Measurements from ENCODE around the gene CIDEC. TPM values are rescaled to one million over a fixed set of nuclear protein-coding genes. Genes with fewer than 3 reads are reported as not detected.
A peak's percentile ranks its signal among the peaks of the same experiment; 100 is the strongest.

CIDEC gene
- total and polyA plus RNA-seq, 2 of the 13 experiments (the other 11 are each of a cell fraction or from before 2014, with no cell fraction given), result 2.5 to 10.4 TPM

GRCh38 chr3:9828801-9829755 is 51.0 kb downstream of the CIDEC start:
- Histone ChIP-seq H4K20me1 (ENCODE audit: insufficient read depth, low read length) (no peaks in the 10 kb centered on the region), H3K9me3 (ENCODE audit: low read length) (no peaks in the 10 kb centered on the region), H3K27ac (ENCODE audit: extremely low read length, insufficient read depth, low read length) (no peak overlapping the region), H2AFZ (ENCODE audit: low read length) (no peak overlapping the region), H3K79me2 (ENCODE audit: insufficient read depth, low read length) (no peaks in the 10 kb centered on the region), H3K36me3 (replicated peaks in 1 of 2; ENCODE audit: control insufficient read depth in 1 of 2, insufficient read depth in 2 of 2, low read length in 2 of 2) (peaks cover 10 to 11% of the 10 kb centered on the region in 2 experiments; a peak in 4 of 5 replicates), H3K9ac (ENCODE audit: insufficient read depth, low read depth, low read length) (no peak overlapping the region), H3K4me1 (ENCODE audit: insufficient read depth, low read length) (no peaks in the 10 kb centered on the region), H3K4me3 (replicated peaks in 1 of 3; ENCODE audit: insufficient read depth in 1 of 3, low read depth in 2 of 3, low read length in 3 of 3) (no peak overlapping the region), H3K4me2 (ENCODE audit: low read depth, low read length) (no peak overlapping the region), H3K27me3 (ENCODE audit: control insufficient read depth in 1 of 2, insufficient read depth in 2 of 2, low read length in 2 of 2) (no peaks in the 10 kb centered on the region)
- CTCF ChIA-PET (ENCODE audit: low intra/inter-chr PET ratio, low total read pairs), result no interaction called here
- no peak for FAIRE-seq
- in situ Hi-C loops (cut with HindIII; ENCODE audit: extremely low pct_ligation_motif_present, low pct_unique_long_range_greater_than_20kb), result no loop called here
- BruUV-seq (replicated peaks), result no TSS peak
- 99% methylated on average over 10 of the region's 17 CpGs for WGBS (ENCODE audit: low lambda C conversion rate)
- TF ChIP-seq TSC22D2 (CRISPR knock-in tag; IDR thresholded peaks at IDR 0.05; ENCODE audit: borderline replicate concordance) (no peak), ZNF629 (CRISPR knock-in tag; conservative IDR thresholded peaks at IDR 0.05) (peak; percentile 86)
- DNase-seq (ENCODE audit: low spot score), result no peak
- intact Hi-C loops (cut with micrococcal nuclease; ENCODE audit: unreplicated experiment), result no loop called here
- POLR2A ChIA-PET, result no interaction called here
- ATAC-seq, result no peak

GRCh38 chr3:9826815-9827573 is 53.1 kb downstream of the CIDEC start:
- Histone ChIP-seq H3K4me3 (replicated peaks in 1 of 3; ENCODE audit: insufficient read depth in 1 of 3, low read depth in 2 of 3, low read length in 3 of 3) (no peak overlapping the region), H3K4me1 (ENCODE audit: insufficient read depth, low read length) (no peaks in the 10 kb centered on the region), H3K79me2 (ENCODE audit: insufficient read depth, low read length) (no peaks in the 10 kb centered on the region), H3K4me2 (ENCODE audit: low read depth, low read length) (no peak overlapping the region), H3K27me3 (ENCODE audit: control insufficient read depth in 1 of 2, insufficient read depth in 2 of 2, low read length in 2 of 2) (no peaks in the 10 kb centered on the region), H3K36me3 (replicated peaks in 1 of 2; ENCODE audit: control insufficient read depth in 1 of 2, insufficient read depth in 2 of 2, low read length in 2 of 2) (peaks cover 6% of the 10 kb centered on the region in 2 experiments; a peak in 3 of 5 replicates), H2AFZ (ENCODE audit: low read length) (no peak overlapping the region), H3K9me3 (ENCODE audit: low read length) (no peaks in the 10 kb centered on the region), H3K9ac (ENCODE audit: insufficient read depth, low read depth, low read length) (no peak overlapping the region), H3K27ac (ENCODE audit: extremely low read length, insufficient read depth, low read length) (no peak overlapping the region), H4K20me1 (ENCODE audit: insufficient read depth, low read length) (no peaks in the 10 kb centered on the region)
- intact Hi-C loops (cut with micrococcal nuclease; ENCODE audit: unreplicated experiment) (no loop called here), in situ Hi-C loops (cut with HindIII; ENCODE audit: extremely low pct_ligation_motif_present, low pct_unique_long_range_greater_than_20kb) (no loop called here)
- DNase-seq (ENCODE audit: low spot score) (peak; percentile 29), ATAC-seq (peak; percentile 86), FAIRE-seq (peak; percentile 50)
- 93% methylated on average over 20 of the region's 20 CpGs for WGBS (ENCODE audit: low lambda C conversion rate)
- BruUV-seq (replicated peaks), result no TSS peak
- POLR2A ChIA-PET, result interaction anchor here (1.1 kb wide), 1 partner anchor 8 kb away, joined by 3 read pairs; no protein-coding TSS in a partner anchor
- CTCF ChIA-PET (ENCODE audit: low intra/inter-chr PET ratio, low total read pairs), result no interaction called here
- TF ChIP-seq SMC3 (IDR thresholded peaks at IDR 0.05; ENCODE audit: low read length) (peak; percentile 12; the same call in 1 of the 2 replicates), ZBTB40 (IDR thresholded peaks at IDR 0.05) (no peak), ZBTB40 (CRISPR knock-in tag; IDR thresholded peaks at IDR 0.05) (no peak)

Measured in HepG2 (cell line).